ENCODE data around the gene SLC17A6. TPM values are rescaled to one million over a fixed set of nuclear protein-coding genes. Genes with fewer than 3 reads are reported as not detected.

The SLC17A6 gene
- total RNA-seq, 1 experiment from 2014 or later = 0.24 TPM

DNA sequence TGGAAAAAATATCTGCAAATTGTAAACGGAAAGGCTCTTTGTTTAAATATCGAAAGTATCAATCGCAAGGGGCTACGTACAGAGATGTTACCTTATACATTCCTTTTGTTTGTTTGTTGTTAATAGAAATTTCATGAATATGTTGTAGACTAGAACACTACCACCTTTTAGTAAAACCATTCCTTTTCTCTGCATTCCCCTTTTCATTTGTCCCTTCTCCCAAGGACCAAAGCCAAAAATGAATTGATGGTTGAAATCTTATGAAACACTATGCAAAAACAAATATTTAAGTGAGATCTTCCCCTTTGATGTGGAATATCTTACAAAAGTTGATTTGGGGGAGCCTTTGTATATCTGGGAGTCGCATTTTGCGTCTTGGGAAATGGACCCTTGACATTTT lies 2.1 kb downstream of the SLC17A6 start (continued):
- TF ChIP-seq TEAD1 (CRISPR knock-in tag; IDR thresholded peaks at IDR 0.05) (no peak), ZBTB21 (CRISPR knock-in tag; IDR thresholded peaks at IDR 0.05; ENCODE audit: borderline replicate concordance) (no peak)

GRCh38 chr11:22340701-22341587 lies 2.8 kb downstream of the SLC17A6 start:
- ChIA-PET CTCF (interaction anchor here (0.9 to 1.7 kb wide), 6 partner anchors 30 to 447 kb away, joined by 3 to 6 read pairs (median 4); no protein-coding TSS in a partner anchor), POLR2A (interaction anchor here (0.5 to 1.1 kb wide), 2 partner anchors 192 to 285 kb away, joined by 3 read pairs; partner anchors contain the start of gene FANCF)
- Mint-ChIP-seq H3K4me3 (peak overlapping the region; percentile 78), H3K27me3 (ENCODE audit: low read depth) (peaks cover 72% of the 10 kb centered on the region), H3K4me1 (peaks cover 69% of the 10 kb centered on the region), H3K9me3 (no peaks in the 10 kb centered on the region), H3K36me3 (no peaks in the 10 kb centered on the region), H3K27ac (no peak overlapping the region)
- DNase-seq (ENCODE audit: low spot score) (peak; percentile 63), ATAC-seq (peak; percentile 58)
- TF ChIP-seq TEAD4 (CRISPR knock-in tag; IDR thresholded peaks at IDR 0.05) (no peak), FOXP1 (CRISPR knock-in tag; IDR thresholded peaks at IDR 0.05; ENCODE audit: borderline replicate concordance) (peak; percentile 41; the same call in 1 of the 2 replicates)

GRCh38 chr11:22341588-22341931 lies 3.4 kb downstream of the SLC17A6 start:
- Mint-ChIP-seq H3K27me3 (ENCODE audit: low read depth) (peaks cover 72% of the 10 kb centered on the region), H3K9me3 (no peaks in the 10 kb centered on the region), H3K27ac (no peak overlapping the region), H3K4me3 (peak overlapping the region; percentile 78), H3K4me1 (peaks cover 74% of the 10 kb centered on the region), H3K36me3 (no peaks in the 10 kb centered on the region)
- POLR2A ChIA-PET = interaction anchor here (0.5 to 1.1 kb wide), 2 partner anchors 191 to 284 kb away, joined by 3 read pairs; partner anchors contain the start of gene FANCF
- DNase-seq (ENCODE audit: low spot score) (peak; percentile 41), ATAC-seq (peak; percentile 4; the same call in 1 of the 2 replicates)
- CTCF ChIA-PET = interaction anchor here (1.1 to 1.4 kb wide), 2 partner anchors 30 to 187 kb away, joined by 3 to 6 read pairs; no protein-coding TSS in a partner anchor
- TF ChIP-seq ATF2 (CRISPR knock-in tag; IDR thresholded peaks at IDR 0.05; ENCODE audit: borderline replicate concordance, low read depth) (no peak), RORB (CRISPR knock-in tag; IDR thresholded peaks at IDR 0.05) (no peak), NR2C2 (CRISPR knock-in tag; IDR thresholded peaks at IDR 0.05) (no peak), FOXK1 (CRISPR knock-in tag; IDR thresholded peaks at IDR 0.05) (no peak), ETV6 (CRISPR knock-in tag; IDR thresholded peaks at IDR 0.05) (0 out of 2 replicates have a peak, but pooled peaks have one; percentile 8), MXD4 (CRISPR knock-in tag; IDR thresholded peaks at IDR 0.05; ENCODE audit: borderline replicate concordance) (no peak), AR (CRISPR knock-in tag; IDR thresholded peaks at IDR 0.05) (no peak), CBFB (CRISPR knock-in tag; IDR thresholded peaks at IDR 0.05; ENCODE audit: low read depth) (no peak), ZNF263 (CRISPR knock-in tag; IDR thresholded peaks at IDR 0.05; ENCODE audit: low read depth) (peak; percentile 61; the same call in 1 of the 2 replicates), TP53 (CRISPR knock-in tag; IDR thresholded peaks at IDR 0.05) (peak; percentile 27; the same call in 1 of the 2 replicates)
- TF ChIP-seq, protein P1, sequence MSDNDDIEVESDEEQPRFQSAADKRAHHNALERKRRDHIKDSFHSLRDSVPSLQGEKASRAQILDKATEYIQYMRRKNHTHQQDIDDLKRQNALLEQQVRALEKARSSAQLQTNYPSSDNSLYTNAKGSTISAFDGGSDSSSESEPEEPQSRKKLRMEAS (CRISPR knock-in tag; IDR thresholded peaks at IDR 0.05) = peak; percentile 86
- TF ChIP-seq, protein P2, sequence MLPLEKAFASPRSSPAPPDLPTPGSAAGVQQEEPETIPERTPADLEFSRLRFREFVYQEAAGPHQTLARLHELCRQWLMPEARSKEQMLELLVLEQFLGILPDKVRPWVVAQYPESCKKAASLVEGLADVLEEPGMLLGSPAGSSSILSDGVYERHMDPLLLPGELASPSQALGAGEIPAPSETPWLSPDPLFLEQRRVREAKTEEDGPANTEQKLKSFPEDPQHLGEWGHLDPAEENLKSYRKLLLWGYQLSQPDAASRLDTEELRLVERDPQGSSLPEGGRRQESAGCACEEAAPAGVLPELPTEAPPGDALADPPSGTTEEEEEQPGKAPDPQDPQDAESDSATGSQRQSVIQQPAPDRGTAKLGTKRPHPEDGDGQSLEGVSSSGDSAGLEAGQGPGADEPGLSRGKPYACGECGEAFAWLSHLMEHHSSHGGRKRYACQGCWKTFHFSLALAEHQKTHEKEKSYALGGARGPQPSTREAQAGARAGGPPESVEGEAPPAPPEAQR (CRISPR knock-in tag; IDR thresholded peaks at IDR 0.05) = no peak
- TF ChIP-seq, protein P3, sequence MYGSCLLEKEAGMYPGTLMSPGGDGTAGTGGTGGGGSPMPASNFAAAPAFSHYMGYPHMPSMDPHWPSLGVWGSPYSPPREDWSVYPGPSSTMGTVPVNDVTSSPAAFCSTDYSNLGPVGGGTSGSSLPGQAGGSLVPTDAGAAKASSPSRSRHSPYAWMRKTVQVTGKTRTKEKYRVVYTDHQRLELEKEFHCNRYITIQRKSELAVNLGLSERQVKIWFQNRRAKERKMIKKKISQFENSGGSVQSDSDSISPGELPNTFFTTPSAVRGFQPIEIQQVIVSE (CRISPR knock-in tag; IDR thresholded peaks at IDR 0.05; ENCODE audit: borderline replicate concordance) = no peak
- TF ChIP-seq, protein P4, sequence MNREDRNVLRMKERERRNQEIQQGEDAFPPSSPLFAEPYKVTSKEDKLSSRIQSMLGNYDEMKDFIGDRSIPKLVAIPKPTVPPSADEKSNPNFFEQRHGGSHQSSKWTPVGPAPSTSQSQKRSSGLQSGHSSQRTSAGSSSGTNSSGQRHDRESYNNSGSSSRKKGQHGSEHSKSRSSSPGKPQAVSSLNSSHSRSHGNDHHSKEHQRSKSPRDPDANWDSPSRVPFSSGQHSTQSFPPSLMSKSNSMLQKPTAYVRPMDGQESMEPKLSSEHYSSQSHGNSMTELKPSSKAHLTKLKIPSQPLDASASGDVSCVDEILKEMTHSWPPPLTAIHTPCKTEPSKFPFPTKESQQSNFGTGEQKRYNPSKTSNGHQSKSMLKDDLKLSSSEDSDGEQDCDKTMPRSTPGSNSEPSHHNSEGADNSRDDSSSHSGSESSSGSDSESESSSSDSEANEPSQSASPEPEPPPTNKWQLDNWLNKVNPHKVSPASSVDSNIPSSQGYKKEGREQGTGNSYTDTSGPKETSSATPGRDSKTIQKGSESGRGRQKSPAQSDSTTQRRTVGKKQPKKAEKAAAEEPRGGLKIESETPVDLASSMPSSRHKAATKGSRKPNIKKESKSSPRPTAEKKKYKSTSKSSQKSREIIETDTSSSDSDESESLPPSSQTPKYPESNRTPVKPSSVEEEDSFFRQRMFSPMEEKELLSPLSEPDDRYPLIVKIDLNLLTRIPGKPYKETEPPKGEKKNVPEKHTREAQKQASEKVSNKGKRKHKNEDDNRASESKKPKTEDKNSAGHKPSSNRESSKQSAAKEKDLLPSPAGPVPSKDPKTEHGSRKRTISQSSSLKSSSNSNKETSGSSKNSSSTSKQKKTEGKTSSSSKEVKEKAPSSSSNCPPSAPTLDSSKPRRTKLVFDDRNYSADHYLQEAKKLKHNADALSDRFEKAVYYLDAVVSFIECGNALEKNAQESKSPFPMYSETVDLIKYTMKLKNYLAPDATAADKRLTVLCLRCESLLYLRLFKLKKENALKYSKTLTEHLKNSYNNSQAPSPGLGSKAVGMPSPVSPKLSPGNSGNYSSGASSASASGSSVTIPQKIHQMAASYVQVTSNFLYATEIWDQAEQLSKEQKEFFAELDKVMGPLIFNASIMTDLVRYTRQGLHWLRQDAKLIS (CRISPR knock-in tag; IDR thresholded peaks at IDR 0.05; ENCODE audit: borderline replicate concordance) = no peak
